GM19328 (cell line): ENCODE data around the gene SLC4A5.
"Not testable (repeated sequence)": the region's sequence is repeated elsewhere in the genome, so short reads cannot be mapped to it uniquely, and the experiment has no call there.

Source experiments
- ATAC-seq: cut with Tn5 transposase; IDR thresholded peaks from one replicate; pipeline ENCODE4 v1.9.1; 2021; ENCODE audit warnings: mild to moderate bottlenecking, moderate library complexity; ENCODE audit not compliant: unreplicated experiment

The SLC4A5 gene

DNA sequence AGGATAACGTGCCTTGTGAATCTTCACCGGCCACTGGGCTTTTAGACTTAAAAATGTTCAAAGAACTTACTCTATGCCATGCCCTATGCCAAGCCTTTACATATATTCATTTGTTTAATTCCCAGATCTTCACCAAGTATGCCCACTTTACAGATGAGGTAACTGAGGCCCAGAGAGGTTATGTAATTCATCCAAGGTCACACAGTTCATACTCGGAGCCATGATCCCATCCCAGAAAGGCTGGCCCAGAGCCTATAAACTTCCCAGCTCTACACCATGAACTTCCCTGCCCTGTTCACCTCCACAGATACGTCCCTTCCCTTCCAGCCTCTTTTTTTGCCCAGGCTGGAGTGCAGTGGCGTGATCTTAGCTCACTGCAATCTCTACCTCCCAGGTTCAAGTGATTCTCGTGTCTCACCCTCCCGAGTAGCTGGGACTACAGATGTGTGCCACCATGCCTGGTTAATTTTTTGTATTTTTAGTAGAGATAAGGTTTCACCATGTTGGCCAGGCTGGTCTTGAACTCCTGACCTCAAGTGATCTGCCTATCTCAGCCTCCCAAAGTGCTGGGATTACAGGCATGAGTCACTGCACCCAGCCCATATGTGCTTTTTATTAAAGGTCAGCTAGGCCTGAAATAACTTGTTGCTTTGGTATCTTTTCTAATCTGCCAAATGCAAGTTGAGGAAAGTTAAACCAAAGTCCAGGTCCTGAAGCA, 100.7 kb downstream of the SLC4A5 start:
- ATAC-seq = no peak

DNA sequence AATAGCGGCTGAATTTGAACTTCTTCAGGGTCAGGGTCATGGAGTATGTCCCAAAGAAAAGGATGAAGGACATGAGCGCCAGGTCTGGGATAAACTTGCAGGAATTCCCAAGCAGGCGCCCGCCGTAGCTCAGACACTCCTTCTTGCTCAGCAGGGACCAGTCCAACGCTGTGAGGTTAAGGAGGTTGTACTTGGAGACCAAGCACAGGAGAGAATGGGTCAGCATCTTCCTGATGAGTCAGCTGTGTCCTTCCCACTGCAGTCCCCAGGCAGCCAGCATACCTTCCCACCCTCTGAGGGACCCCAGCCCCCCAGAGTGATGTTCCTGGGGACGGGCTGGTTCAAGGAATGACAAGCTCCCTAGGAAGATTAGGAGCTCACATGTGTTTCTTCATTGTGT, 103.9 kb downstream of the SLC4A5 start:
- ATAC-seq = no peak

- no peak for ATAC-seq
Observed at GRCh38 chr2:74238879-74239278, 104.3 kb downstream of the SLC4A5 start.

DNA sequence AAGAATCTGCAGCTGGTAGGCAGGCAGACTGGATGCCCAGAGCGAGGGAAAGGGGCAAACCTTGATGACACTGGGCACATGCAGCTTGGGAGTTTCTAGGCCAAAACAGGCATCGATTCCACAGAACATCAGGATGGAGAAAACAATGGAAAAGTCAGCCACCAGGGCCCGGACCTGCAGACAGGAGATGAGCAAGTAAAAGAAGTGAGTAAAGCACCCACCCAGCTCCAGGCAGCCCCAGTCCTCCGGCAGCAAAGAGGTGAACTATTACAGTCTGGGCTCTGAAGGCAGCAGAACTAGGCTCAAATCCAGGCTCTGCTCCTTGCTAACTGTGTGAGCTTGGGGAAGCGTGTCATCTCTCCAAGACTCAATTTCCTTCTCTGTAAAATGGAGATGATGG, 108.2 kb downstream of the SLC4A5 start:
- no peak for ATAC-seq

DNA sequence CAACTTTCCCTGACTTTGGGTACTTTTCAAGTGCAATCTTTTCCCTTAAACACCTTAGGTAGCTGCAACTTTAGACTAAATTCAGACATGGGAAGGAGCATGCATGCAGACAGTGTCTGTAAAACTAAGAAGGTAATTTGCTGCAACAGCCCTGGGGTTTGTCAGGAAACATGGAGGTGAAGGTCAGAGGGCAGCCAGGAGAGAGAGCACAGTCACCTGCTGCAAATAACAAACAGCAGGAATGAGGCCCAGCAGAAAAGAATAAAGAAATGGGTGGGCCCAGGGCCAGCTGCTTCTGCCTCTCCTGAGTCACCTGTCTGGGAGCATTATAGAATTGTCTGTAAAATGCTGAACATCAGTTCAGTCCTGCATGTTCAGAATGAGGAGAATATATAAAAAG, 109.6 kb downstream of the SLC4A5 start:
- no peak for ATAC-seq

DNA sequence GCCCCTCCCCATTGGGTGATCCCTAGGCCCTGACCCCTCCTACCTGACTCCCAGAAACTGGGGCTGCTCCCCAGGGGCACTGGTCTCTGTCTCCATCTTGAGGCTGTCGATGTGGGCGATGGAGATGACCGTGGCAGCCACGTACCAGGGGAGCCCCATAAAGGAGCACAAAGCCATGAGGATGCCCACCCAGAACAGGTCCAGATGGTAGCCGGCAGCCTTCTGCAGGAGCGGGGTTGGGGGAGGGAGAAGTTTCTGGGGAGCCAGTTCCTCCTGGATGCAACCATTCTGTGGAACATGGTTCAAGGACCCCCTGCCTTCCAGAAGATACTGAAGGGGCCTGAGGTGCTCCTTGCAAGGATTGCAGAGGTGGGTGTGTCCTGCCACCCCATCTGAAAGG, 110.8 kb downstream of the SLC4A5 start:
- no peak for ATAC-seq

DNA sequence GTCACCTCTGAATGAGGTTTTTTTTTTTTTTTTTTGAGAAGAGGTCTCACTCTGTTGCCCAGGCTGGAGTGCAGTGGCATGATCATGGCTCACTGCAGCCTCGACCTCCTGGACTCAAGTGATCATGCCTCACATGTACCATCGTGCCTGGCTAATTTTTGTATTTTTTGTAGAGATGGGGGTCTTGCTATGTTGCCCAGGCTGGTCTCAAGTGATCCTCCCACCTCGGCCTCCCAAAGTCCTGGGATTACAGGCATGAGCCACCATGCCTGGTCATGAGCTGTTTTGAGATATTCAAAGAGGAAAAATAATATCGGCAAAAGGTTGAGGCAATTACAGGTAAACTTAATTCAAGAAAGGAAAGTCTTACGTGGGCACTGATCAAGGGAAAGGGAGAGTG, 113.4 kb downstream of the SLC4A5 start:
- ATAC-seq = not testable (repeated sequence)

- no peak for ATAC-seq
Observed at GRCh38 chr2:74228772-74229171, 114.4 kb downstream of the SLC4A5 start.

GRCh38 chr2:74227646-74228045, 115.6 kb downstream of the SLC4A5 start:
- ATAC-seq = no peak

- no peak for ATAC-seq
Observed at GRCh38 chr2:74226648-74227213, 116.5 kb downstream of the SLC4A5 start.

- no peak for ATAC-seq
Observed at GRCh38 chr2:74225698-74226459, 117.3 kb downstream of the SLC4A5 start.

DNA sequence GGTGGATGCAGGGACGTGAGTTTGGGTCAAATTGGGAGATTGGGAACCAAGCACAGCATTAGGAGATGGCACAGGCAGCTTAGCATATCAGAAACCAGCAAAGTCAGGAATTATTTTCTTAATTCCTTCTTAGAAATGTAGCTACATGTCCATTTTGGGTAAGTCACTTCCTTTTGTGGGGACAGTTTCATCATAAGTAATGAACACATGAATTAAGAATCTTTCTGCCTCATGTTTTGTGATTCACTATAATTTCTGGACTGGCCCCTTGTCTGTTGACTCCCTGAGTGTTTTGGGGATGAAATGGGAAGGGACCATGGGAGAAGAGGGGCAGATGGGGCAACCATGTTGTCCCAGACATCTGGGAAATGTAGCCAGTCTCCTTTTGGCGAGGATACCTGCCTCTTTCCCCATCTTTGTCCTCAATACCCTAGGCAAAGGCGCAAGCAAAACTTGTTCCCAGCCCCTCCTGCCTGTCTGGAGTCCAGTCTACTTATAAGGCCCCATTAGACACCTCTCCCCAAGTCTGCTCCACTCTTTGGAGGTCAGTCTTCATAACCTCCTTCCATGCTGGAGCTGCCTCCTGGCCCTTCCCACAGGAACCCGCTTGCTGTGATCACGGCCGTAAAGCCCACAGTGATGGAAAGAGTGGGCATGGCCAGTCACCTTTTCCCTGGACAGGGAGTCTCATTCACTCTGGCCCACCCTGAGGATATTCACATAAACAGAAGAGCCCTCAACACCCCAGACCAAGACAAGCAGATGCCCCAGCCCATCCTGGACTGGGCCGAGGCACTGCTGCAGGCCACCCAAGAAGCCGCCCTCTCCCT, 119.1 kb downstream of the SLC4A5 start:
- ATAC-seq = no peak

- no peak for ATAC-seq
Observed at GRCh38 chr2:74222300-74222650, 120.9 kb downstream of the SLC4A5 start.

DNA sequence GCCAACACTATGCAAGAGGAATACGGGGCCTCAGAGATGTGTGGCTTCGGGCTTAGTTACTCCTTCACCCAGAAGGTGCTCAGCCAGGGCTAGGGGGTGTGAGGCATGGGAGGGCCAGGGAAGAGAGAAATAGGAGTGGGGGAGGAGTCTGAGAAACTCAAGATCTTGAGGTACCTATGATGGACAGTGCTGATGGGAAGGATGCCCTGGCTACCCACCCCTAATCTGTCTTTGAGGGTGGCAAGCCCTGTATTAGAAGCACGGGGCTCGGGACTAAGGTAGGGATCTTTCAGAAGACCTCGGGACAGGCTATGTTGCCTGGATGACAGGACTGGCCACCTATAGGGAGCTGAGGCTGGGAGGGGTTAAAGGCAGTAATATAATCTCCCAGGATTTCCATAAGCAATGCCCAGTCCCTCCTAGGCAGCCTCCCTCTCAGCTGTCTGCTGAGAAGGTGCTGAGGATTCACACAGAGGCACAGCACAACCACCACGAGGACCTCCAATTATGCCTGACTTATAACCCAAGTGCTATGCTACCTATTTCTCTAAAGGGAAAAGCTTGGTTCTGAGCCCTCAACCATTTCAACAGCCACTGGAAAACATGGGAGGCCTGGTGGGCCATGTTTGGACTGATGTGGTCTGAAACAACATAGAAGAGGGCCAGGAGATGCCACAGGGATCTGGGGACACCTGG, 121.5 kb downstream of the SLC4A5 start:
- no peak for ATAC-seq

- ATAC-seq = no peak
Observed at GRCh38 chr2:74221091-74221490, 122.1 kb downstream of the SLC4A5 start.

- no peak for ATAC-seq
Observed at GRCh38 chr2:74219846-74220486, 123.2 kb downstream of the SLC4A5 start.

DNA sequence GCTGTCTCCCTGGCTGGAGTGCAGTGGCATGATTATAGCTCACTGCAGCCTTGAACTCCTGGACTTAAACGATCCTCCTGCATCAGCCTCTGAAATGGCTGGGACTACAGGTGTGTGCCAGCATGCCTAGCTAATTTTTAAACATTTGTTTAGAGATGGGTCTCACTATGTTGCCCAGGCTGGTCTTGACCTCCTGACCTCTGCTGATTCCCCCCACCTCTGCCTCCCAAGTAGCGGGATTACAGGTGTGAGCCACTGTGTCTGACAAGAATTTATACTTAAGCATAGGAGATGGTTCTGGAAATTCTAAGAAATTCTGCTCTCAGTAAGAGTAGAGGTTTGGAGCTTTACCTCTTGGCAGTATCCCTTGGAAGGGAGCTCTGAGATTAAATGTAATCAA, 126.6 kb downstream of the SLC4A5 start:
- no peak for ATAC-seq

DNA sequence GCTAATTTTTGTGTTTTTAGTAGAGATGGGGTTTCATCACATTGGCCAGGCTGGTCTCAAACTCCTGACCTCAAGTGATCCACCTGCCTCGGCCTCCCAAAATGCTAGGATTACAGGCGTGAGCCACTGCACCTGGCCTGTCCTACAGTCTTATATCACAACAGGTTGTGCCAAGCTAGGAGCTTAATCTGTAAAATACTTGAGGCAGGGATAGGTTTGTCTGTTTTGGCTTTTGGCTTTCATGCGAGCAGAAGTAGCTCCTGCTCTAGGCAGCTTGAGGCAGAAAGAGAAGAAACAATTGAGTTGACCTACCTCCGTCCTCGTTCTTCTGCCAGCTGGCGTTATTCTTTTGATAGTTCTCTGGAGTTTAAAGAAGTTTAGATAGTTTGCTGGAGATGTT, 127.4 kb downstream of the SLC4A5 start:
- ATAC-seq = not testable (repeated sequence)

- ATAC-seq = no peak
Observed at GRCh38 chr2:74212702-74213410, 130.4 kb downstream of the SLC4A5 start.
